Central memory CD8-positive, alpha-beta T cell (primary cell): ENCODE results near the gene MEIOB.

Experiments used
- ATAC-seq: fragments of 150-1000 bp; cut with Tn5 transposase; replicated peaks from 2 replicates; pipeline ENCODE4 v1.10.0; 2022; ENCODE audit warnings: mild to moderate bottlenecking, moderate FRiP score, moderate number of reproducible peaks; ENCODE audit not compliant: poor library complexity, severe bottlenecking; ENCODE audit errors: extremely low read depth
- DNase-seq, 2 donors: peaks; one replicate each; pipeline ENCODE4 v3.0.0; 2021; ENCODE audit warnings: low spot score in 2 of 2
- H3K27ac Mint-ChIP-seq: one replicate; pipeline ENCODE4 v1.8.0; 2022; ENCODE audit warnings: low read depth, mild to moderate bottlenecking, moderate library complexity, mixed read lengths
- H3K27me3 Mint-ChIP-seq: one replicate; pipeline ENCODE4 v1.8.0; 2022; ENCODE audit warnings: mixed read lengths
- H3K36me3 Mint-ChIP-seq: one replicate; pipeline ENCODE4 v1.8.0; 2022; ENCODE audit warnings: mild to moderate bottlenecking, moderate library complexity, mixed read lengths; ENCODE audit not compliant: insufficient read depth
- H3K4me1 Mint-ChIP-seq: one replicate; pipeline ENCODE4 v1.8.0; 2022; ENCODE audit warnings: mixed read lengths
- H3K4me3 Mint-ChIP-seq: one replicate; pipeline ENCODE4 v1.8.0; 2022; ENCODE audit warnings: mild to moderate bottlenecking, moderate library complexity, mixed read lengths
- H3K9me3 Mint-ChIP-seq: one replicate; pipeline ENCODE4 v1.8.0; 2022; ENCODE audit warnings: mixed read lengths

MEIOB gene

DNA sequence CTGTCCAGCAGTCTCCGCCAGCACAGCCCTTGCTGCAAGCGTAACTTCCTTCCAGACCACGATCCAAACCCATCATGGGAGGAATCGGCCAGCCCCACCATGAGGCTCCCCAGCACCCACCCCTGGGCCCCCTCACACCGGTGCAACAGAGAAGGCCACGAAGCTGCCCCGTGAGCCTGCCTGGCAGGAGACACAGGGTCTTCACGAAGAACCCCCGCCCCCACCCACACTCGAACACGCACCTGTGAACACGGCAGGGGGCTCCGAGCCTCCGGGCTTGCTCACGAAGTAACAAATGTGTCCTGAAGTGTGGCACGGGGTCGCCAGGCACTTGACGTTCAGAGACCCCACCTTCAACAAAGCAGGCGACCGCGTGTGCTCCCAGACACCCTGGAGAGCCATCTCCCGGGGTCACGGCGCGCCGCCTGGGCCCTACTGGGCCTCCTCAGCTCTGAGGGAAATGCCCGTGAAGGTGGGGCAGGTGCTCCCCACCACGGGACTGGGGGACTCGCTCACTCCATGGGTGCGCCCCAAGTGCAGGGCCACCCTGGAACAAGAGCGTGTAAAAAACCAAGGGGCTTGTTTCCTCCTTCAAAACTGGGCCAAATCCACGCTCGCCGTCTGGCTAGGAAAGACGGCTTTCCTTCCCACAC, 53.0 kb downstream of the MEIOB start:
- peaks cover 30% of the 10 kb centered on the region for H3K36me3 Mint-ChIP-seq
- no peak overlapping the region for H3K27ac Mint-ChIP-seq
- H3K27me3 Mint-ChIP-seq: no peaks in the 10 kb centered on the region

DNA sequence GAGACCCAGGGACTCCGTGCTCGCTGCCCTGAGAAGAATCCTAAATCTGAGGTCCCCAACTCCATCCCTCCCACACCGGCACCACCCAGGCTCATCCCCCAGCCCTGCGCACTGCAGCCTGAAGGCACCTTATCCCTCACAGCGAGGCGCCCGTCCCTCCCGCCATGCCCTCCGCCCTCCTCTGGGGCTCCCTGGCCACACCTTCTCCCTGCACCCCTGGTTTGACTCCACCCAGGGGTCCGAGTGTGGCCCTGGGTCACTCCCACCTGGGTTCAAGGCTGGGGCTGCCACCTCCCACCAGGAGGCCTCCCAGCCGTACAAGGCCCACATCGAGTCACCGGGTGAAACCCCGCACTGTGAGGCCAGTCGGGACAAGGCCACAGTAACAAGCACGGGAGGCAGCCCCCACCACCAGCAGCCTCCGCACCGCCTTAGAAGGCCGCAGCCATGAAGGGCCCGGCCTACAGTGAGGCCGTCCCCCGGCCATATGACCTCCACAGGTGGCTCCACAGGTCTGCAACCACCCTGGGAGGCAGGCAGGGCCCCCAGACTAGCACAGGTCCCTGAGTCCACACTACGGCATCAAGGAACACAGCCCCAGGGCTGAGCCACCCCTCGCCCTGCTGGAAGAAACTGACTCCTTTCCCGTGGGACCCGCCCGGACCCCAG, 53.6 kb downstream of the MEIOB start:
- Mint-ChIP-seq H3K9me3 (no peaks in the 10 kb centered on the region), H3K27me3 (no peaks in the 10 kb centered on the region), H3K27ac (no peak overlapping the region), H3K4me1 (peaks cover 4% of the 10 kb centered on the region), H3K36me3 (peaks cover 37% of the 10 kb centered on the region), H3K4me3 (no peak overlapping the region)
- DNase-seq (no peak), ATAC-seq (no peak)

More for the DNA sequence above, 53.0 kb downstream of the MEIOB start:
- H3K4me3 Mint-ChIP-seq: no peak overlapping the region
- H3K9me3 Mint-ChIP-seq: no peaks in the 10 kb centered on the region
- DNase-seq: no peak
- ATAC-seq: no peak
- H3K4me1 Mint-ChIP-seq: no peaks in the 10 kb centered on the region

DNA sequence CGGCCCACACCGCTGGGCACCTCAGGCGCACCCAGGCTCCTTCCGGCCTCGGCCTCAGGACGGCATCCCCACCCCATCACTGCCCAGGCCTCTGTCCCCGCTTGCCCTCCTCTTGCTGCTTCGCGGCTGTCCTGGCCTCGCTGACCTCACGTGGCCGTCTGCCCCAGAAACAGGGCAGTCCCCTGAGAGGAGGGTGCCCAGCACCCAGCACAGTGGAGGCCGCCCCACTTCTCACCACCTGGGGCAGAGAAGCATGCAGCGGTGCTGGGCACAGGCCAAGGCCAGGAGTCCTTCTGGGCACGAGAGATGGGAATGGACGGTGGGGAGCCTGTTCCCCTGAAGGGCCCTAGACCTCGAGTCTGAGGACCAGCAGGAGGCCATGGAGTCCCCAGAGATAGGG, 54.2 kb downstream of the MEIOB start:
- no peak overlapping the region for H3K4me3 Mint-ChIP-seq
- peaks cover 8% of the 10 kb centered on the region for H3K4me1 Mint-ChIP-seq
- ATAC-seq (no peak), DNase-seq (no peak)
- H3K9me3 Mint-ChIP-seq: no peaks in the 10 kb centered on the region
- no peak overlapping the region for H3K27ac Mint-ChIP-seq
- H3K36me3 Mint-ChIP-seq: peaks cover 39% of the 10 kb centered on the region
- H3K27me3 Mint-ChIP-seq: no peaks in the 10 kb centered on the region

DNA sequence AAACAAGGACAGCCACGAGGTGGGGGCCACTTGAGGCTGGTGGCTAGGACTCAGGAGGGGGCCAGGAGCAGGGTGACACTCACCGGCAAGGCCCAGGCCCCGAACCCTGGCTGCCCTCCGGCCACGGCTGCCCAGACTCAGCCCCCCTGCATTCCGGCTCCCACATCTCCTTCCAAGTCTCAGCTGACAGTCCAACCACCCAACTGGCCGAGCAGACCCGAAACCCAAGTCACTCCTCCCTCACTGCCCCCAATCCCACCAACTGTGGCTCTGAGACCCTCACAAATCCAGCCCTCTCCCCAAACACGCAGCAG, 54.7 kb downstream of the MEIOB start:
- Mint-ChIP-seq H3K36me3 (peaks cover 42% of the 10 kb centered on the region), H3K27ac (no peak overlapping the region)
- ATAC-seq: no peak

DNA sequence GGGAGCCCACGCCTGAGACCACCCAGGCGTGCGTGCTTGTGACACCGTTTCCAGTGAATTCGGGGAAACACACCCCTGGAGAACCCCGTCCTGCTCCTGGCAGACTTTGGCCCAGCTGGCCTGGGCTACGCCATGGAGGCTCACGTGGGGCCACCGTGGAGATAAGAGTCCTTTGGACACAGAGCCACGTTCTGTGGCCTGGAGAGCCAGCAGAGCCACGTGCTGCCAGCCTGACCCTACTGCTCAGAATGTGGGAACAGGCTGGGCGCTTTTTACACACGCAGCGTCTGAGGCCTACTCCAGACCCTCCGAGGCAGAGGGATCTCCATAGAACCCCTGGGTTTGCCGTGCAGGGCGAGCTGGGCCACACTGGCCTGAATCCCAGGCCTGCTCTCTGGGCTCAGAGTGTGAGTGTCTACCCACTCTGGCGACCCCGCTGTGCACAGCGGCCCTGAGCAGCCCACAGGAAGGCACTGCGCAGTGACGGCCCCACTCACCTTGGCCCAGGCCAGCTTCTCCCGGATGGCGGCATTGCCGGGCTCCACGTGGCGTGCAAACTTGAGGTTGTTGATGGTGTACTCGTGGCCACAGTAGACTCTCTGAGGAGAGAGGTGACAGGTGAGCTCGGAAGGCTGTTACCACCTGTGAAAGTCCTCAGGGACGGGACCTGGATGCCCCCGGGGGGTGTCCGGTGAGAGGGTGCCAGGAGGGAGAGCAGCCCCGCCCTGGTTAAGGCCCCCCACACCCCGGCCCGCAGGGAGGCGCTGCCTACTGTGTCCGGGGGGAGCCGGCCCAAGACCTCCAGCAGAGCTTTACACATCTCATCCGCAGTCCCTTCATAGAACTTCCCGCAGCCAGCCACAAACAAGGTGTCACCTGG, 55.3 kb downstream of the MEIOB start:
- Mint-ChIP-seq H3K27ac (no peak overlapping the region), H3K36me3 (peaks cover 41% of the 10 kb centered on the region)

More for the DNA sequence above, 54.7 kb downstream of the MEIOB start:
- Mint-ChIP-seq H3K4me3 (no peak overlapping the region), H3K27me3 (no peaks in the 10 kb centered on the region), H3K9me3 (no peaks in the 10 kb centered on the region), H3K4me1 (peaks cover 8% of the 10 kb centered on the region)
- no peak for DNase-seq

DNA sequence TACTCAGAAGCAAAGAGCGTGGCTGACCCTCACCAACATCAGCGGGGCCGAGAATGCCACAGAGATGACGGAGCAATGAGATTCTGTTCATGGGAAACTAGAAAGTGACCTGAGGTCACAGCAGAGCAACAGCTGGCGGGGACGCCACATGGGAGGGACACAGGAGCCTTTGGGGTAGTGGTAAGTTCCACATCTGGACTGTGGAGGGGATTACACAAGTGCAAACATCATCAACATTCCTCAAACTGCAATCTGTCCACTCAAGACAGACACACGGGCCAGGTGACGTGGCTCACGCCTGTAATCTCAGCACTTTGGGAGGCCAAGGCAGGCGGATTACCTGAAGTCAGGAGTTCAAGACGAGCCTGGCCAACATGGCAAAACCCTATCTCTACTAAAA, 56.5 kb downstream of the MEIOB start:
- Mint-ChIP-seq H3K36me3 (peaks cover 40% of the 10 kb centered on the region), H3K27me3 (no peaks in the 10 kb centered on the region), H3K27ac (no peak overlapping the region), H3K4me1 (peaks cover 8% of the 10 kb centered on the region), H3K9me3 (no peaks in the 10 kb centered on the region), H3K4me3 (no peak overlapping the region)
- ATAC-seq: no peak
- no peak for DNase-seq

More for the DNA sequence above, 55.3 kb downstream of the MEIOB start:
- no peak for DNase-seq
- H3K9me3 Mint-ChIP-seq: no peaks in the 10 kb centered on the region
- peaks cover 8% of the 10 kb centered on the region for H3K4me1 Mint-ChIP-seq
- H3K27me3 Mint-ChIP-seq: no peaks in the 10 kb centered on the region
- no peak overlapping the region for H3K4me3 Mint-ChIP-seq
- ATAC-seq: no peak

DNA sequence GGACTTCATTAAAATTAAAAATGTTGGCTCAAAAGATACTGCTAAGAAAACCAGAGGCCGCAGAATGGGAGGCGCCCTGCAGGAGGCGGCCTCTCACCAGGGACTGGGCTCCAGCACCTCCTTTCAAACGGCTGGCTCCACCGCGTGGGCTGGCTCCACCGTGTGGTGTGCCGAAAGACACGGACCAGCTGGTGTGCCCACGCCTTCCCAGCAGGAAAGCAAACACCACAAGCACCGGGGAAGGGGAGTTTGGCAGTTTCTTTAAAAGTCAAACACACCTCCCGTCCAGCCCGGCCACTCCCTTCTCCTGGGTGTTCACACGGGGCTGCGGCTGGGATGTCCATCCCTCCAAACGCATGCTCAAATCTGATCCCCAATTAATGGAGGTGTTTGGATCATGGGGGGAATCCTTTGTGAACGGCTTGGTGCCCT, 59.2 kb downstream of the MEIOB start:
- Mint-ChIP-seq H3K36me3 (peaks cover 48% of the 10 kb centered on the region), H3K27me3 (no peaks in the 10 kb centered on the region), H3K9me3 (no peaks in the 10 kb centered on the region), H3K27ac (peak overlapping the region; percentile 50), H3K4me3 (no peak overlapping the region), H3K4me1 (peaks cover 8% of the 10 kb centered on the region)
- DNase-seq: no peak
- ATAC-seq: no peak

DNA sequence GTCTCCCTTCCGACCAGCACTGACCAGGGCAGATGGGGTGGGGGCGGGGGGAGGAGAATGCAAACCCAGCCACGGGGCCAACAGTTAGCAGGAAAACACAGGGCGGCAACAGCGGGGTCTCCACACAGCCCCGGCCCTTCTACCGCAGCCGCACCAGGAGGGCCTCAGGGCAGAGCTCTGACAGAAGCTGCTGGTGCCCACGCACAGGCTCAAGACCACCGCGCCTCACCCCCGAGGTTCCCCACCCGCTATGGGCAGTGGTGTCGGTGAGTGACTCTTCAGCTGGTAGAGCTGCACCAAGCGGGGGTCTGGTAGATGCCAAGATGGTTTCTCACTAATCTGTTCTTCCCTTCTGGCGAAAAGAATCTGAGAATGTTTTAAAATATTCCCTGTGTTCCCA, 61.4 kb downstream of the MEIOB start:
- no peak overlapping the region for H3K4me3 Mint-ChIP-seq
- ATAC-seq (no peak), DNase-seq (no peak)
- H3K36me3 Mint-ChIP-seq: peaks cover 47% of the 10 kb centered on the region
- no peaks in the 10 kb centered on the region for H3K9me3 Mint-ChIP-seq
- no peaks in the 10 kb centered on the region for H3K27me3 Mint-ChIP-seq
- H3K4me1 Mint-ChIP-seq: peaks cover 8% of the 10 kb centered on the region
- H3K27ac Mint-ChIP-seq: no peak overlapping the region

DNA sequence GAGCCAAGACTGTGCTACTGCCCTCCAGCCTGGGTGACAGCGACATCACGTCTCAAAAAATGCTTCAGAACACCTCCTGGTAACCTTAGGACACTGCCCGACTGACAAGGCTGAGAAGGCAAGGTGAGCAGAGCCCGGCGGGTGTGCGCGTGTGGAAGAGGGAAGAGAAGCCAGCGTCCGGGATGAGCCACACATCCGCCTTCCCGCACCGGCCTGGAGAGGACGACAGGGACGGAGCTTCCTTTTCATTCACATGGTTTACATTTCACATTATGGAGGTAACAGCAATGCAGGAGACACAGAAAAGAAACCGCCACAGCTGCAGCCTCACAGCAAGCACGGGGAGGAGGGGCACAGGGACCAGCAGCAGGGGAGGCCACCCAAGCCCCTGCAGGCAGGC, 61.9 kb downstream of the MEIOB start:
- peaks cover 46% of the 10 kb centered on the region for H3K36me3 Mint-ChIP-seq
- ATAC-seq: no peak

DNA sequence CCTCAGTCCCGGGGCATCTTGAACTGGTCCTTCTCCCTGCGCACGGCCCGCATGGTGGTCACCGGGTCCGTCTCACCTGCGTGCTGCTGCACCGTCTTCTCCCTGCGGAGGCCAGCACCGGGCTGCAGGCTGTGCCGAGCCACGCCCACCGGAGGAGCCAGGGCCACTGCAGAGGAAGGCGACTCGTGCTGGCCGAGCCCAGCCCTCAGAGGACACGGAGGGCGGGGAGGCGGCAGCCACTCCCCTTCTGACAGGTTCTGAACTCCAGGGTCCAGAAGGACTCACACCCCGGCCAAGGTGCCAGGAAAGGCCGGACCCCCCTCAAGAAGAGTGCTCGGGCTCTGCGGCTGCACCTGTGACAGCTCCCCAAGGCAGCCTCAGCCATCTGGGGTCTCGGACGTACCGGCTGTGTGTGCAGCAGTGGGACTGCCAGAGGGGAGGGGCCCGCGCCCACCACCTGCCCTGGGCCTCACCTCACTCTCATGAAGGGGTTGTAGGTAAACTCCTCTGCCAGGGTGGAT, 62.6 kb downstream of the MEIOB start:
- peaks cover 42% of the 10 kb centered on the region for H3K36me3 Mint-ChIP-seq
- no peak for DNase-seq

More for the DNA sequence above, 61.9 kb downstream of the MEIOB start:
- H3K27ac Mint-ChIP-seq: no peak overlapping the region
- H3K27me3 Mint-ChIP-seq: no peaks in the 10 kb centered on the region
- H3K4me1 Mint-ChIP-seq: peaks cover 8% of the 10 kb centered on the region
- H3K4me3 Mint-ChIP-seq: no peak overlapping the region
- no peaks in the 10 kb centered on the region for H3K9me3 Mint-ChIP-seq
- no peak for DNase-seq

DNA sequence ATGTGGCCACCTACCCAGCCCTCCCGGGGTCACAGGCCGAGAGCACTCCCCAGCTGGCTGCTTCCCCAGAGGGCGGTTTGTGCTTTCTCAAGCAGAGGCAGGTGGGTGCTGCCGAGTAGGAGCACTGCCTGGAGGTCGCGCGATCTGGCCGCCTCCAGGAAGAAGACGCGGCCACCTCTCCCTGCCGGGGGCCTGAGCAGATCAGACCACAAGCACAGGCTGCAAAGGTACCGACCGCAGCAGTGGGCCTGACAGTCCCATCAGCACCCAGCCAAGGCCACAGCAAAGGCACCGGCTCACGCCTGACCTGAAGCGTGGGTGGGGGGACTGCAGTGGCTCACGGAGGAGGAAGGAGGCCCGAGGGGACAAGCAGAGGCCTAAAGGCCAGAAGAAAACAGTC, 63.3 kb downstream of the MEIOB start:
- no peak for ATAC-seq
- H3K36me3 Mint-ChIP-seq: peaks cover 37% of the 10 kb centered on the region

More for the DNA sequence above, 62.6 kb downstream of the MEIOB start:
- no peaks in the 10 kb centered on the region for H3K9me3 Mint-ChIP-seq
- no peak overlapping the region for H3K4me3 Mint-ChIP-seq
- no peak overlapping the region for H3K27ac Mint-ChIP-seq
- no peak for ATAC-seq
- peaks cover 8% of the 10 kb centered on the region for H3K4me1 Mint-ChIP-seq
- H3K27me3 Mint-ChIP-seq: no peaks in the 10 kb centered on the region

DNA sequence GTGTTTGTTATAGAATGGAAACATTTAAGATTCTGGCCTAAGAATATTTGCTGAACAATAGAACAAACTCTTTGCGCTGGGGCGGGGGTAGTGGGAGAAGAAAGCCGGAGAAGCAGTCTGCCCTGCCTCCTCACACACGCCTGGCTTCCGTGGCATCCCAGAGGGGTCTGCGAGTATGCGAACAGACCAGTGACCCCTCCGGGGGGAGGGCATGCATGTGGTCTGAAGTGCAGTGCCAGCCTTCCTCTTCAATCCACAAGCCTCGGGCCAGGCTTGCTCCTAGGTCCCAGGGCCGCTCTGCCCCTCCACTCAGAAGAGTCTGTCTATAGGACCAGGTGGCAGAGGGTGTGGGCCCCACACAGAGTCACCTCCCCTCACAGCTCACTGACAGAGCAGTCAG, 64.3 kb downstream of the MEIOB start:
- DNase-seq (no peak), ATAC-seq (no peak)
- Mint-ChIP-seq H3K9me3 (no peaks in the 10 kb centered on the region), H3K4me1 (no peaks in the 10 kb centered on the region), H3K27ac (no peak overlapping the region), H3K4me3 (no peak overlapping the region), H3K27me3 (no peaks in the 10 kb centered on the region), H3K36me3 (peaks cover 30% of the 10 kb centered on the region)

More for the DNA sequence above, 63.3 kb downstream of the MEIOB start:
- H3K4me3 Mint-ChIP-seq: no peak overlapping the region
- no peak for DNase-seq
- H3K27ac Mint-ChIP-seq: no peak overlapping the region
- no peaks in the 10 kb centered on the region for H3K9me3 Mint-ChIP-seq
- no peaks in the 10 kb centered on the region for H3K27me3 Mint-ChIP-seq
- peaks cover 8% of the 10 kb centered on the region for H3K4me1 Mint-ChIP-seq
